HepG2 (cell line): ENCODE results near the gene ANP32A. TPM values are rescaled to one million over a fixed set of nuclear protein-coding genes. Genes with fewer than 3 reads are reported as not detected.

Experiments used
- EED ChIP-seq: sonication (generic); formaldehyde crosslinking; IDR thresholded peaks from 2 replicates; pipeline ENCODE4 v1.5.0; 2020; ENCODE audit warnings: mild to moderate bottlenecking, missing genetic modification reagents
- FOXO1 ChIP-seq: sonication (generic); formaldehyde crosslinking; IDR thresholded peaks from 2 replicates; pipeline ENCODE4 v1.4.0; 2020; ENCODE audit warnings: missing genetic modification reagents
- GATA4 ChIP-seq: sonication (generic); IDR thresholded peaks from 2 replicates; pipeline ENCODE4 v1.6.1; 2016; ENCODE audit warnings: antibody characterized with exemption, low read depth, borderline replicate concordance
- MAZ ChIP-seq, 2 experiments: sonication (generic) in 1 of 2; formaldehyde crosslinking in 1 of 2; IDR thresholded peaks; 2 replicates each; pipeline versions ENCODE4 v1.5.0 to v1.6.1; 2012 to 2020; ENCODE audit warnings: low read depth in 2 of 2, mild to moderate bottlenecking in 2 of 2, borderline replicate concordance in 1 of 2, improper control_type of control experiment in 1 of 2, low read length in 1 of 2, missing genetic modification reagents in 1 of 2, moderate library complexity in 1 of 2
- MXD4 ChIP-seq: IDR thresholded peaks from 2 replicates; pipeline ENCODE4 v1.6.1; 2016; ENCODE audit warnings: mild to moderate bottlenecking, missing biosample characterization, missing genetic modification reagents
- SNRNP70 ChIP-seq: fragments of 200-400 bp; formaldehyde crosslinking; IDR thresholded peaks from 2 replicates; pipeline ENCODE4 v1.6.1; 2017; ENCODE audit warnings: mild to moderate bottlenecking, low read depth, low read length, moderate library complexity
- YEATS4 ChIP-seq: sonication (generic); formaldehyde crosslinking; IDR thresholded peaks from 2 replicates; pipeline ENCODE4 v1.4.0; 2020; ENCODE audit warnings: missing genetic modification reagents, borderline replicate concordance
- ZFP37 ChIP-seq: sonication (generic); formaldehyde crosslinking; IDR thresholded peaks from 2 replicates; pipeline ENCODE4 v1.4.0; 2020; ENCODE audit warnings: missing genetic modification reagents, borderline replicate concordance
- ZFY ChIP-seq: sonication (generic); formaldehyde crosslinking; IDR thresholded peaks from 2 replicates; pipeline ENCODE4 v1.4.0; 2020; ENCODE audit warnings: missing genetic modification reagents
- ZNF256 ChIP-seq: sonication (generic); formaldehyde crosslinking; conservative IDR thresholded peaks from 2 replicates; pipeline ENCODE4 v1.4.0; 2020; ENCODE audit warnings: missing genetic modification reagents
- ZNF564 ChIP-seq: sonication (generic); formaldehyde crosslinking; IDR thresholded peaks from 2 replicates; pipeline ENCODE4 v1.8.1; 2023; ENCODE audit warnings: mild to moderate bottlenecking, missing genetic modification reagents
- ZNF670 ChIP-seq: sonication (generic); formaldehyde crosslinking; IDR thresholded peaks from 2 replicates; pipeline ENCODE4 v1.8.0; 2022; ENCODE audit warnings: mild to moderate bottlenecking, missing genetic modification reagents, borderline replicate concordance
- ZNF777 ChIP-seq: sonication (generic); formaldehyde crosslinking; IDR thresholded peaks from 2 replicates; pipeline ENCODE4 v1.4.0; 2020; ENCODE audit warnings: missing genetic modification reagents
- polyA plus RNA-seq, 8 experiments: library from polyadenylated mRNA; depleted of rRNA in 3 of 8; stranded (reverse) in 7 of 8; unstranded in 1 of 8; fragments of >200 nt; fragmentation: Illumina TruSeq in 4 of 8; extraction: Trizol in 4 of 8; gene quantifications; 2 replicates each; pipeline versions ENCODE4 v1.2.1 to v1.2.3, GENCODE V29; 2011 to 2016; ENCODE audit warnings: low read depth in 4 of 8, missing spikeins in 1 of 8, mixed read lengths in 1 of 8; ENCODE audit not compliant: insufficient read depth in 1 of 8
- total RNA-seq, 5 experiments: library from RNA; depleted of rRNA; stranded (reverse); fragments of >200 nt; fragmentation: Illumina TruSeq; extraction: Trizol; gene quantifications; 2 replicates each; pipeline ENCODE4 v1.2.3, GENCODE V29; 2016; ENCODE audit warnings: low read depth in 1 of 5
- TF ChIP-seq, protein P1 (sequence below): sonication (generic); formaldehyde crosslinking; IDR thresholded peaks from 2 replicates; pipeline ENCODE4 v1.4.0; 2020; ENCODE audit warnings: mild to moderate bottlenecking, low read depth, missing genetic modification reagents
- TF ChIP-seq, protein P2 (sequence below): sonication (generic); formaldehyde crosslinking; IDR thresholded peaks from 2 replicates; pipeline ENCODE4 v1.5.0; 2020; ENCODE audit warnings: missing genetic modification reagents
- TF ChIP-seq, protein P3 (sequence below): sonication (generic); formaldehyde crosslinking; IDR thresholded peaks from 2 replicates; pipeline ENCODE4 v1.5.0; 2020; ENCODE audit warnings: missing genetic modification reagents
- TF ChIP-seq, protein P4 (sequence below): sonication (generic); formaldehyde crosslinking; IDR thresholded peaks from 2 replicates; pipeline ENCODE4 v1.8.1; 2023; ENCODE audit warnings: mild to moderate bottlenecking, inconsistent platforms, moderate library complexity, missing genetic modification reagents, borderline replicate concordance
- TF ChIP-seq, protein P5 (sequence below): IDR thresholded peaks from 2 replicates; pipeline ENCODE4 v1.6.1; 2018; ENCODE audit warnings: missing genetic modification reagents
- TF ChIP-seq, protein P6 (sequence below): sonication (generic); formaldehyde crosslinking; IDR thresholded peaks from 2 replicates; pipeline ENCODE4 v1.5.1; 2020; ENCODE audit warnings: mild to moderate bottlenecking, missing genetic modification reagents, moderate library complexity

Gene ANP32A
- total and polyA plus RNA-seq, 2 of the 13 experiments (the other 11 are each of a cell fraction or from before 2014, with no cell fraction given), result 60.6 to 206 TPM

DNA sequence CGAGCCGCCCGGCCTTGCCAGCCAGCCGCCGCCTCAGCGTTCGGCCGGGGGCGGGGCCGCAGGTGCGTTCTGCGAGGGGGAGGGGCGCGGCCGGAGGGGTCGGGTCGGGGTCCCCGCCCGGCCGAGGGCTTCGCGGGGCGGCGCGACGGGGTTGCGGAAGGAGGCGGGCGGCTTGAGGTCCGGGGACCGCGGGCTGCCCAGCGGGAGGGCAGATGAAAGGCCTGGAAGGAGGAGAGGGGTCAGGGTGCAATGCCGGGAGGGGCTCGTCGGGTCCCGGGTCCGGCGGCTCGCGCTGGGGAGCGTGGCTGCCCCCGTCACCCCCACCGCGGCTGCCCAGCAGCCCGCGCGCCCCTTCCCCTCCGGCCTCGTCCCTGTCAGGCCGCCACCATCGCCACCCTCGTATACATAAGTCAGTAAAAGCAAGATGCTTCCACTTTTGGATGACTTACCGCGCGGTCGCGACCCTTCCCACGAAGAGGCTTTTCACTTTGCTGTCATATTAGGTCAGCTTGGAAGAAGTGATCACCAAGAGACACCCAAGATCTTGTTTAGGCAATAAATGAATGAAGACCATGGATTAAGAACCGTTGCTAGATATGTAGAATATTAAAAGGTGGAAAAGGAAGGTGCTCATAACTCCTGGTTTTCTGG is 620 bp upstream of the ANP32A start (continued):
- TF ChIP-seq, protein P1, sequence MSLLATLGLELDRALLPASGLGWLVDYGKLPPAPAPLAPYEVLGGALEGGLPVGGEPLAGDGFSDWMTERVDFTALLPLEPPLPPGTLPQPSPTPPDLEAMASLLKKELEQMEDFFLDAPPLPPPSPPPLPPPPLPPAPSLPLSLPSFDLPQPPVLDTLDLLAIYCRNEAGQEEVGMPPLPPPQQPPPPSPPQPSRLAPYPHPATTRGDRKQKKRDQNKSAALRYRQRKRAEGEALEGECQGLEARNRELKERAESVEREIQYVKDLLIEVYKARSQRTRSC (CRISPR knock-in tag), result no peak
- TF ChIP-seq ZNF256 (CRISPR knock-in tag) (no peak), ZFP37 (CRISPR knock-in tag) (no peak), ZNF564 (CRISPR knock-in tag) (0 out of 2 replicates have a peak, but pooled peaks have one; percentile 2), ZNF777 (CRISPR knock-in tag) (peak; percentile 69), ZFY (CRISPR knock-in tag) (0 out of 2 replicates have a peak, but pooled peaks have one; percentile 39), SNRNP70 (no peak), EED (CRISPR knock-in tag) (no peak), YEATS4 (CRISPR knock-in tag) (peak; percentile 74; the same call in 1 of the 2 replicates), MXD4 (no peak), MAZ (IDR thresholded peaks at IDR 0.05; ENCODE audit: borderline replicate concordance, low read depth, low read length) (no peak), MAZ (CRISPR knock-in tag; IDR thresholded peaks at IDR 0.05; ENCODE audit: low read depth) (0 out of 2 replicates have a peak, but pooled peaks have one; percentile 41), ZNF670 (CRISPR knock-in tag) (no peak), GATA4 (no peak), FOXO1 (CRISPR knock-in tag) (0 out of 2 replicates have a peak, but pooled peaks have one; percentile 34)
- TF ChIP-seq, protein P2, sequence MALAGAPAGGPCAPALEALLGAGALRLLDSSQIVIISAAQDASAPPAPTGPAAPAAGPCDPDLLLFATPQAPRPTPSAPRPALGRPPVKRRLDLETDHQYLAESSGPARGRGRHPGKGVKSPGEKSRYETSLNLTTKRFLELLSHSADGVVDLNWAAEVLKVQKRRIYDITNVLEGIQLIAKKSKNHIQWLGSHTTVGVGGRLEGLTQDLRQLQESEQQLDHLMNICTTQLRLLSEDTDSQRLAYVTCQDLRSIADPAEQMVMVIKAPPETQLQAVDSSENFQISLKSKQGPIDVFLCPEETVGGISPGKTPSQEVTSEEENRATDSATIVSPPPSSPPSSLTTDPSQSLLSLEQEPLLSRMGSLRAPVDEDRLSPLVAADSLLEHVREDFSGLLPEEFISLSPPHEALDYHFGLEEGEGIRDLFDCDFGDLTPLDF (CRISPR knock-in tag), result no peak
- TF ChIP-seq, protein P3, sequence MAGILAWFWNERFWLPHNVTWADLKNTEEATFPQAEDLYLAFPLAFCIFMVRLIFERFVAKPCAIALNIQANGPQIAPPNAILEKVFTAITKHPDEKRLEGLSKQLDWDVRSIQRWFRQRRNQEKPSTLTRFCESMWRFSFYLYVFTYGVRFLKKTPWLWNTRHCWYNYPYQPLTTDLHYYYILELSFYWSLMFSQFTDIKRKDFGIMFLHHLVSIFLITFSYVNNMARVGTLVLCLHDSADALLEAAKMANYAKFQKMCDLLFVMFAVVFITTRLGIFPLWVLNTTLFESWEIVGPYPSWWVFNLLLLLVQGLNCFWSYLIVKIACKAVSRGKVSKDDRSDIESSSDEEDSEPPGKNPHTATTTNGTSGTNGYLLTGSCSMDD (CRISPR knock-in tag), result no peak
- TF ChIP-seq, protein P4, sequence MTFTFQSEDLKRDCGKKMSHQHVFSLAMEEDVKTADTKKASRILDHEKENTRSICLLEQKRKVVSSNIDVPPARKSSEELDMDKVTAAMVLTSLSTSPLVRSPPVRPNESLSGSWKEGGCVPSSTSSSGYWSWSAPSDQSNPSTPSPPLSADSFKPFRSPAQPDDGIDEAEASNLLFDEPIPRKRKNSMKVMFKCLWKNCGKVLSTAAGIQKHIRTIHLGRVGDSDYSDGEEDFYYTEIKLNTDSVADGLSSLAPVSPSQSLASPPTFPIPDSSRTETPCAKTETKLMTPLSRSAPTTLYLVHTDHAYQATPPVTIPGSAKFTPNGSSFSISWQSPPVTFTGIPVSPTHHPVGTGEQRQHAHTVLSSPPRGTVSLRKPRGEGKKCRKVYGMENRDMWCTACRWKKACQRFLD, result no peak
- TF ChIP-seq, protein P5, sequence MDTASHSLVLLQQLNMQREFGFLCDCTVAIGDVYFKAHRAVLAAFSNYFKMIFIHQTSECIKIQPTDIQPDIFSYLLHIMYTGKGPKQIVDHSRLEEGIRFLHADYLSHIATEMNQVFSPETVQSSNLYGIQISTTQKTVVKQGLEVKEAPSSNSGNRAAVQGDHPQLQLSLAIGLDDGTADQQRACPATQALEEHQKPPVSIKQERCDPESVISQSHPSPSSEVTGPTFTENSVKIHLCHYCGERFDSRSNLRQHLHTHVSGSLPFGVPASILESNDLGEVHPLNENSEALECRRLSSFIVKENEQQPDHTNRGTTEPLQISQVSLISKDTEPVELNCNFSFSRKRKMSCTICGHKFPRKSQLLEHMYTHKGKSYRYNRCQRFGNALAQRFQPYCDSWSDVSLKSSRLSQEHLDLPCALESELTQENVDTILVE (CRISPR knock-in tag), result 0 out of 2 replicates have a peak, but pooled peaks have one; percentile 17
- TF ChIP-seq, protein P6, sequence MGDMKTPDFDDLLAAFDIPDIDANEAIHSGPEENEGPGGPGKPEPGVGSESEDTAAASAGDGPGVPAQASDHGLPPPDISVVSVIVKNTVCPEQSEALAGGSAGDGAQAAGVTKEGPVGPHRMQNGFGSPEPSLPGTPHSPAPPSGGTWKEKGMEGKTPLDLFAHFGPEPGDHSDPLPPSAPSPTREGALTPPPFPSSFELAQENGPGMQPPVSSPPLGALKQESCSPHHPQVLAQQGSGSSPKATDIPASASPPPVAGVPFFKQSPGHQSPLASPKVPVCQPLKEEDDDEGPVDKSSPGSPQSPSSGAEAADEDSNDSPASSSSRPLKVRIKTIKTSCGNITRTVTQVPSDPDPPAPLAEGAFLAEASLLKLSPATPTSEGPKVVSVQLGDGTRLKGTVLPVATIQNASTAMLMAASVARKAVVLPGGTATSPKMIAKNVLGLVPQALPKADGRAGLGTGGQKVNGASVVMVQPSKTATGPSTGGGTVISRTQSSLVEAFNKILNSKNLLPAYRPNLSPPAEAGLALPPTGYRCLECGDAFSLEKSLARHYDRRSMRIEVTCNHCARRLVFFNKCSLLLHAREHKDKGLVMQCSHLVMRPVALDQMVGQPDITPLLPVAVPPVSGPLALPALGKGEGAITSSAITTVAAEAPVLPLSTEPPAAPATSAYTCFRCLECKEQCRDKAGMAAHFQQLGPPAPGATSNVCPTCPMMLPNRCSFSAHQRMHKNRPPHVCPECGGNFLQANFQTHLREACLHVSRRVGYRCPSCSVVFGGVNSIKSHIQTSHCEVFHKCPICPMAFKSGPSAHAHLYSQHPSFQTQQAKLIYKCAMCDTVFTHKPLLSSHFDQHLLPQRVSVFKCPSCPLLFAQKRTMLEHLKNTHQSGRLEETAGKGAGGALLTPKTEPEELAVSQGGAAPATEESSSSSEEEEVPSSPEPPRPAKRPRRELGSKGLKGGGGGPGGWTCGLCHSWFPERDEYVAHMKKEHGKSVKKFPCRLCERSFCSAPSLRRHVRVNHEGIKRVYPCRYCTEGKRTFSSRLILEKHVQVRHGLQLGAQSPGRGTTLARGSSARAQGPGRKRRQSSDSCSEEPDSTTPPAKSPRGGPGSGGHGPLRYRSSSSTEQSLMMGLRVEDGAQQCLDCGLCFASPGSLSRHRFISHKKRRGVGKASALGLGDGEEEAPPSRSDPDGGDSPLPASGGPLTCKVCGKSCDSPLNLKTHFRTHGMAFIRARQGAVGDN (CRISPR knock-in tag), result peak; percentile 19; the same call in 1 of the 2 replicates
